Central memory CD4-positive, alpha-beta T cell (primary cell): Measurements from ENCODE around the gene ACADVL.

Source experiments
- DNase-seq: peaks from one replicate; pipeline ENCODE4 v3.0.0; 2022

The ACADVL gene

DNA sequence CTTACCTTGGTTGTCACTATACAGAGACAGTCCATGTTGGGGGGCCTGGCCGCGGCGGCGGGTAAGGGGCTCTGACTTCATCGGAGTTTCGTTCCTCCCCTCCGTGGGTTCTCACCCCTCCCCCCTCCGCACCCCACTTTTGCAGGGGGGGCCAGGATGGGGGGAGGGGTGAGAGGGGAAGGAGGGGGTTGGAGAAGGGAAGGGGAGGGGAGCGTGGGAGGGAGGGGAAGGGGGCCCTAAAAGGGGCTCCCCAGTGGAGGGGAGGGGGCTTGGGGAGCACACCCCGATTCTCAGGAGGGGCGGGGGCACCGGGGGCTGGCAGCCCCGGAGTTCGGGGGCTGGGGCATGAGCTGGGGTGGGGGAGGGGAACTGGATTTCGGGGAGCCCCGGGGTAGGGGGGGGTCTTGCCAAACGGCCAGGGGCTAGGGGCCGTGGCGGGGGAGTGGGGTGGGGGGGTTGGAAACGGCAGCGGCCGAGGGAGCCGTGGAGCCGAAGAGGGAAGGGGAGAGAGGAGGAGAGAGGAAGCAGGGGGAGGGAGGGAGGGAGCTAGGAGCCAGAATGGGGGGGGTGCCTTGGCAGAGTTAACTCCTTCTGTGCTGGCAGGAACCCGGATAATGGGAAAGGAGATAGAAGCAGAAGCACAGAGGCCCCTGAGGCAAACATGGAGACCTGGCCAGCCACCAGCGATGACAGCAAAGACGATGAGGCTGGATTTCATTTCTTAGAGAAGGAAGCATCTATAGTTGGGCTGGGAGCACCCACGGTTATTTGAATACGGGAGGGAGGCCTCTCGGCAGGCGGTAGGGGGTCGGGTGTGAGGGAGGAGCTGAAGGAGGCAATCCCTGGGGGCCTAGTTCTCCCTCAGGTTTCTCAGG is 2.4 kb upstream of the ACADVL start:
- DNase-seq: no peak

GRCh38 chr17:7218166-7218565 is 1.6 kb upstream of the ACADVL start:
- no peak for DNase-seq

- DNase-seq: no peak
Measured at GRCh38 chr17:7218758-7219157, 980 bp upstream of the ACADVL start.

- DNase-seq: no peak
Measured at GRCh38 chr17:7219229-7219811, 418 bp upstream of the ACADVL start.

DNA sequence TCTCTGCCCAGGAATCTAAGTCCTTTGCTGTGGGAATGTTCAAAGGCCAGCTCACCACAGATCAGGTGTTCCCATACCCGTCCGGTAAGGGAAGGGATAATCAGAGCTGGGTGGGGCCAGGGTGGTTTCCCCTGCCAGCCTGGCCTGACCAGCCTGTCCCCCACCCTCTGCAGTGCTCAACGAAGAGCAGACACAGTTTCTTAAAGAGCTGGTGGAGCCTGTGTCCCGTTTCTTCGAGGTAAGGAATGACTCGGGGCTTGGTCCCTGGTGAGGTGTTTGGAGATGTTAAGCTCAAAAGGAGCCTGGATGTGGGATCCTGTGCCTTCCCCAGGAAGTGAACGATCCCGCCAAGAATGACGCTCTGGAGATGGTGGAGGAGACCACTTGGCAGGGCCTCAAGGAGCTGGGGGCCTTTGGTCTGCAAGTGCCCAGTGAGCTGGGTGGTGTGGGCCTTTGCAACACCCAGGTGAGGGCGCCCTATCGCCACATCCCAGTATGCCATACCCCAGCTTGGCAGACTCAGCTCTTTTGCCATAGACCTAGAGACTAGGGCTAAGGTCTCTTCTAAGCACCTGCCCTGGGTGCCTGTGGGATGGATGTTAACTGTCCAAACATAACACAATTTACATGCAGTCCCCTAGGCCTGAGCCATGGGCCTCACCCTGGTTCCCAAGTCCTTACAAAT is 997 bp downstream of the ACADVL start:
- peak; percentile 45 for DNase-seq

GRCh38 chr17:7221278-7222092 is 1.7 kb downstream of the ACADVL start:
- DNase-seq: no peak

DNA sequence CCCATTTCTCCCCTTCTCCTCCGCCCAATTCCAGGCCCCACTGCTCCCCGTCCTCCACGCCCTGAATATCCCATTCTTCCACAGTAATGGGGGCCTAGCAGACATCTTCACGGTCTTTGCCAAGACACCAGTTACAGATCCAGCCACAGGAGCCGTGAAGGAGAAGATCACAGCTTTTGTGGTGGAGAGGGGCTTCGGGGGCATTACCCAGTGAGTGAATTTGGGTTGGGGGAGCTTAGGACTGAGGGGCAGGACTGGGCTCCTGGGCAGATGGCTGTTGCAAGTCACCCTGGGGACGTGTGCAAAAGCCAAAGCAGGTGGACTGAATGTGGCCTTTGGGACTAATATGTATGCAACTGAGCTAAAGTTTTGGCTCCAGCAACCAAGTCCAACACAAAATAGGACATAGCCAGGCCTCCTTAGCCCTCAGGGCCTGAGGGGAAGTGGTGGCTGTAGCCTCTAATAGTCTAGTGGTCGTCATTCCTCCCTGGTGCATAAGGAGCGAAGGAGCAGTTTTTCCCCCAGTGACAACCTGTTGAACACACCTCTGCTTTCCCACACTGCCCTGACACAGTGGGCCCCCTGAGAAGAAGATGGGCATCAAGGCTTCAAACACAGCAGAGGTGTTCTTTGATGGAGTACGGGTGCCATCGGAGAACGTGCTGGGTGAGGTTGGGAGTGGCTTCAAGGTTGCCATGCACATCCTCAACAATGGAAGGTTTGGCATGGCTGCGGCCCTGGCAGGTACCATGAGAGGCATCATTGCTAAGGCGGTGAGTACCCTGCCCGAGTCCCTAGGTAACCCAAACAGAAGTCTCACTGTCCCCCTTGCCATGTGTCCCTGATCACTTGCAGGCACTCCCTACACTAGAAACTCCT is 2.6 kb downstream of the ACADVL start:
- DNase-seq: no peak

GRCh38 chr17:7222972-7223292 is 3.2 kb downstream of the ACADVL start:
- no peak for DNase-seq

DNA sequence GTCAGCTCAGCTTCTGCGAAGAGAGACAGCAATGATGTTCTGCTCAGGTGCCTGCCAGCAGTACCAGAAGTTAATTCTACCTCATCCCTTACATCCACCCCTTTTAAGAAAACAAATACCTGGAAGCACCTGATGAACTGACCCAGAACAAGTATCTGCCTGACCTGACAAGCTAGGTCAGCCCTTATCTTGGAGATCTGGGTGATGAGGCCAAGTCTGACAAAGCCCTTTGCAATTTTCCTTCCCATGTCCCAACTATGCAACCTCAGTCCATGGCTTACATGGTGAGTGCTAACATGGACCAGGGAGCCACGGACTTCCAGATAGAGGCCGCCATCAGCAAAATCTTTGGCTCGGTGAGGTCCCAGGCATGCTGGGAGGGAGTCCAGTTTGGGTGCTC is 3.6 kb downstream of the ACADVL start:
- DNase-seq: no peak

- DNase-seq: no peak
Measured at GRCh38 chr17:7224110-7224509, 4.4 kb downstream of the ACADVL start.

DNA sequence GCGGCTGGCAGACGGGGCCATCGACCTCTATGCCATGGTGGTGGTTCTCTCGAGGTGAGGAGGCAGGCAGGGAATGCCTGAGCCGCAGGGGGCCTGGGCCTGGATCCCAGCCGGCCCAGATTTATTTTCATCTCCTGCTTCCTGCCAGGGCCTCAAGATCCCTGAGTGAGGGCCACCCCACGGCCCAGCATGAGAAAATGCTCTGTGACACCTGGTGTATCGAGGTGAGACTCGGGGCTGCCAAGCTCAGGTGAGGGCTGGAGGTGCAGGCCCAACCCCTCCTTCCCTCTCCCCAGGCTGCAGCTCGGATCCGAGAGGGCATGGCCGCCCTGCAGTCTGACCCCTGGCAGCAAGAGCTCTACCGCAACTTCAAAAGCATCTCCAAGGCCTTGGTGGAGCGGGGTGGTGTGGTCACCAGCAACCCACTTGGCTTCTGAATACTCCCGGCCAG is 4.9 kb downstream of the ACADVL start:
- no peak for DNase-seq

DNA sequence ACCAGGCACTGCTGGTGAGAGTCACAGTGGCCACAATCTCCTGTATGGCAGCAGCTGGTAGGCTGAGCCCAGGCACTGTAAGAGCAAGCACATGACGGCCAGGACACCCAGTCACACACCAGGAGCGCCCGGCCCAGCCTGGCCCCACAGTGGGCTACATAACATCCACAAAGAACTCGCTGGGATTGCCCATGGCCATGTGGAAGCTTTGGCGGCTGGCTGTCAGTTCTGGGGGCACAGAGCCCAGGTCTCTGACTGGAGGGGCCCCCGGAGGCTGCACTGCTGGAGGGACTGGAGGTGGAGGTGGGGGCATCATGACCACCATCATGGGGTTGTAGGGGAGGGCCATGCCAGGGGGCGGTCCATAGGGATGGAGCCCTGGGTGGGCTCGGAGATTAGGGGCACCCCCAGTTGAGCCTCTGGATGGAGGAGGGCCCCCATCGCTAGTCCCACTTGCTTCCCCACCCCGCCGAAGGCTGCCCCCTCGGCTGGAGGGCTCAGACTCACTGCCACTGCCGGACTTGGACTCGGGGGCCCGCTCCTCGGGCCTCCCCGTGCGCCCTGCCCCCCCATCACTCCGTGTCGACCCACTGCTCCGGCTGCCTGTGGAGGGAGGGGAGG is 6.1 kb downstream of the ACADVL start:
- no peak for DNase-seq

DNA sequence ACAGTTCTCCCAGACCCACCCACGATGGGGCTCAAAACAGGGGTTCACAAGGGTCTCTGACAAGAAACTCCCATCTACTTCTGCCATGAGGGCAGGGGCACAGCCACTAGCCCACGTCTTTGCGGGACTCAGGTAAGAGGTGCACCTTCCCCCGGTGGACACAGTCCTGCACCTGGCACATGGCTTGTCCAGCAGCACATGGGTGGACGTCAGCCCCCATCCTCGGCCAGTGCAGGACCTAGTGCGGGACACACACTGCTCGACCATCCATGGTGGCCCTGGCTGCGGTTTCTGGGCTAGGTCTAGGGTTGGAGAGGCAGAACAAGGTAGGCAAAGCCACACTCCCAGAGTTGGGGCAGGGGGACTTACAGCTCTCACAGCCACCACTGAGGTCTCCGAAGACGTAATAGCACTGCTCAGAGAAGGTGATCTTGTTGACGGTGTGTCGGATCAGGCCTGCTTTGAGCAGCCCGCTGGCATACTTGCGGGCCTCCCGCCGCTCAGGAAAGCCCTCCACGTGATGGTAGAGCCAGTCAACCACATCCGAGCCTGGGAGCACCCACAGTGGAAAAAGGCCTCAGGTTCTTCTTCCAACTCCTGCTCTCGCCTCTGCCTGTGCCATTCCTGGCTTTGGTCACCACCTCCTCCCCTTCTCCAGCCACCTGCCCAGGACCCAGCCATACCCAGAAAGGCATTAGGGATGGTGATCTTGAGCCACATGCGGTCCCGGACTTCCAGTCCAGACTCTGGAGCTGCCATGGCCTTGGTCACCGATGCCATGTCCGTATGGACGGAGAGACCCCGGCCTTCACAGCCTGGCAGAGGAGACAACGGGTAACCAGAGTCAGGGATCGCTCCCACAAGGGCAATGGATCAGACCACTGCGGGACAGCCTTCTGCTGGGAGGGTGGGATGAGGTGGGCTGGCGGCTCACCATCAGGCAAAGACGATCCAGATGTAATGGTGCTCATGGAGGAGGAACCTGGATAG is 7.3 kb downstream of the ACADVL start:
- no peak for DNase-seq

DNA sequence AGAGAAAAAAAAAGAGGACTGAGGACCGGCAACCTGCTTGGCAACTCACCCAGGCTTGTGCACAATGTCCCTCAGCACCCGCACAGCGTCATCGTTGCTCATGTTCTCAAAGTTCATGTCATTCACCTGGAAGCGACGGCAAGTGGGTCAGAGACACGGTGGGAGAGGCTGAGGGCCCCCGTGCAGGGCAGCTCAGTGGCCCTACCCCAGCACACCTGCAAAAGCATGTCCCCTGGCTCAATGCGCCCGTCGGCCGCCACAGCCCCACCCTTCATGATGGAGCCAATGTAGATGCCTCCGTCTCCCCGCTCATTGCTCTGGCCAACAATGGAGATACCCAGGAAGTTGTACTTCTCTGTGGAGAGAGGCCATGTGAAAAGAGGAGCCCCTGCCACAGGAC is 9.2 kb downstream of the ACADVL start:
- no peak for DNase-seq

DNA sequence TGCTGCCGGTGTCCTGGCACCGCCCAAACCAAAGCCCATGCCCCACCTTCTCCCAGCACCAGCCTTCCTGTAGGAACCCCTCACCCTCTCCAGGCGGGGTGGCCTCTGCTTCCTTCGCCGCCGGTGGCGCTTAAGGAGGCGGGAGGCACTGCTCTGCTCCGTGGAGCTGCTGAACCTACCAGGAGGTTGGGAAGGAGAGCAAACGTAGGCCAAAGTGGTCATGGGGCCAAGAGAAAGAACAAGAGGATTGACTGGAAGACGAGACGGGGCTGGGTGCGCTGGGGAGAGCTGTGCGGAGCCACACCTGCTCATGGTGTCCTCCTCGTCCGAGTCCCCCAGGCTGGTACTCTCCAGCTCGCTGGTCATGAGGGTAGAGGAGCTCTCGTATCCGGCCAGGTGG is 9.8 kb downstream of the ACADVL start:
- DNase-seq: no peak

- no peak for DNase-seq
Measured at GRCh38 chr17:7232114-7232513, 12.4 kb downstream of the ACADVL start.

GRCh38 chr17:7233701-7234082 is 14.0 kb downstream of the ACADVL start:
- no peak for DNase-seq

- DNase-seq: peak; percentile 93
Measured at GRCh38 chr17:7234083-7234951, 14.6 kb downstream of the ACADVL start, which contains the start of gene DVL2. TSS of gene DVL2 (minus strand) at chr17:7234517. CDS start at chr17:7234262, 255 bp downstream.
